Measurements from ENCODE around the gene AP1G1. TPM values are rescaled to one million over a fixed set of nuclear protein-coding genes. Genes with fewer than 3 reads are reported as not detected.

AP1G1 gene
- total RNA-seq, 1 experiment from 2014 or later = 51.2 TPM

GRCh38 chr16:71721066-71721740 lies 87.4 kb downstream of the AP1G1 start:
- ATAC-seq (no peak), DNase-seq (no peak)
- Histone ChIP-seq H3K4me2 (ENCODE audit: low read length) (no peak overlapping the region), H3K4me3 (ENCODE audit: low read length) (no peak overlapping the region), H3K4me1 (ENCODE audit: insufficient read depth, low read length) (0 out of 2 replicates have a peak, but pooled peaks cover 5% of the 10 kb centered on the region), H4K20me1 (ENCODE audit: low read length) (no peaks in the 10 kb centered on the region), H3F3A (ENCODE audit: low read length, unreplicated experiment) (no peaks in the 10 kb centered on the region), H3K9ac (ENCODE audit: low read length) (no peak overlapping the region), H3K9me3 (ENCODE audit: low read length) (no peaks in the 10 kb centered on the region), H3K9me2 (replicated peaks; ENCODE audit: low read length) (no peaks in the 10 kb centered on the region), H3K36me3 (ENCODE audit: low read depth, low read length) (no peaks in the 10 kb centered on the region), H3K27me3 (ENCODE audit: low read length) (no peaks in the 10 kb centered on the region), H3K79me2 (ENCODE audit: low read length) (peaks cover 35% of the 10 kb centered on the region), H2AFZ (ENCODE audit: low read length) (no peak overlapping the region), H3K27ac (ENCODE audit: low read length) (no peak overlapping the region)
- BruUV-seq (replicated peaks) = no TSS peak
- intact Hi-C loops (cut with micrococcal nuclease) = loop anchor here (5.0 kb wide), 1 partner anchor 161 kb away; the partner anchor contains the start of gene ZNF821
- ChIA-PET CTCF (no interaction called here), POLR2A (ENCODE audit: unreplicated experiment) (no interaction called here)
- no peak for TF ChIP-seq EZH2 (IDR thresholded peaks at IDR 0.05; ENCODE audit: low read length, unreplicated experiment)
- TF ChIP-seq CTCF (conservative IDR thresholded peaks at IDR 0.05; ENCODE audit: low read depth, low read length) = no peak
- no peak for TF ChIP-seq EZH2phosphoT487 (IDR thresholded peaks at IDR 0.05; ENCODE audit: borderline replicate concordance, low read length)

- Histone ChIP-seq H3K27me3 (ENCODE audit: low read length) (no peaks in the 10 kb centered on the region), H3K36me3 (ENCODE audit: low read depth, low read length) (no peaks in the 10 kb centered on the region), H3K4me1 (ENCODE audit: insufficient read depth, low read length) (peaks cover 15% of the 10 kb centered on the region), H3K4me2 (ENCODE audit: low read length) (no peak overlapping the region), H3K9ac (ENCODE audit: low read length) (no peak overlapping the region), H3K9me2 (replicated peaks; ENCODE audit: low read length) (no peaks in the 10 kb centered on the region), H3K79me2 (ENCODE audit: low read length) (0 out of 2 replicates have a peak, but pooled peaks cover 8% of the 10 kb centered on the region), H3F3A (ENCODE audit: low read length, unreplicated experiment) (no peaks in the 10 kb centered on the region), H3K27ac (ENCODE audit: low read length) (no peak overlapping the region), H4K20me1 (ENCODE audit: low read length) (no peaks in the 10 kb centered on the region), H3K9me3 (ENCODE audit: low read length) (no peaks in the 10 kb centered on the region), H3K4me3 (ENCODE audit: low read length) (no peak overlapping the region), H2AFZ (ENCODE audit: low read length) (no peak overlapping the region)
- TF ChIP-seq EZH2phosphoT487 (IDR thresholded peaks at IDR 0.05; ENCODE audit: borderline replicate concordance, low read length) (no peak), EZH2 (IDR thresholded peaks at IDR 0.05; ENCODE audit: low read length, unreplicated experiment) (no peak), CTCF (conservative IDR thresholded peaks at IDR 0.05; ENCODE audit: low read depth, low read length) (no peak)
- POLR2A ChIA-PET (ENCODE audit: unreplicated experiment) = no interaction called here
- CTCF ChIA-PET = no interaction called here
- no peak for DNase-seq
- no peak for ATAC-seq
- intact Hi-C loops (cut with micrococcal nuclease) = no loop called here
- no TSS peak for BruUV-seq (replicated peaks)
Measured at GRCh38 chr16:71712501-71712900, 96.1 kb downstream of the AP1G1 start.

- intact Hi-C loops (cut with micrococcal nuclease) = no loop called here
- ChIA-PET CTCF (no interaction called here), POLR2A (ENCODE audit: unreplicated experiment) (no interaction called here)
- no peaks in the 10 kb centered on the region for H3K9me3 ChIP-seq (ENCODE audit: low read length)
- DNase-seq (no peak), ATAC-seq (no peak)
- H3K9me2 ChIP-seq (replicated peaks; ENCODE audit: low read length) = no peaks in the 10 kb centered on the region
- no peak overlapping the region for H2AFZ ChIP-seq (ENCODE audit: low read length)
- H3K27ac ChIP-seq (ENCODE audit: low read length) = no peak overlapping the region
- TF ChIP-seq EZH2phosphoT487 (IDR thresholded peaks at IDR 0.05; ENCODE audit: borderline replicate concordance, low read length) = no peak
- no peak for TF ChIP-seq EZH2 (IDR thresholded peaks at IDR 0.05; ENCODE audit: low read length, unreplicated experiment)
- no peak for TF ChIP-seq CTCF (conservative IDR thresholded peaks at IDR 0.05; ENCODE audit: low read depth, low read length)
- no peaks in the 10 kb centered on the region for H4K20me1 ChIP-seq (ENCODE audit: low read length)
- peaks cover 15% of the 10 kb centered on the region for H3K4me1 ChIP-seq (ENCODE audit: insufficient read depth, low read length)
- H3K79me2 ChIP-seq (ENCODE audit: low read length) = 0 out of 2 replicates have a peak, but pooled peaks cover 10% of the 10 kb centered on the region
- no TSS peak for BruUV-seq (replicated peaks)
- no peak overlapping the region for H3K4me3 ChIP-seq (ENCODE audit: low read length)
- no peaks in the 10 kb centered on the region for H3K27me3 ChIP-seq (ENCODE audit: low read length)
- H3F3A ChIP-seq (ENCODE audit: low read length, unreplicated experiment) = no peaks in the 10 kb centered on the region
- H3K4me2 ChIP-seq (ENCODE audit: low read length) = no peak overlapping the region
- H3K9ac ChIP-seq (ENCODE audit: low read length) = no peak overlapping the region
- no peaks in the 10 kb centered on the region for H3K36me3 ChIP-seq (ENCODE audit: low read depth, low read length)
Measured at GRCh38 chr16:71711789-71712188, 96.8 kb downstream of the AP1G1 start.

Measured in PC-3 (cell line).